ENCODE results near the gene NUP210L. TPM values are rescaled to one million over a fixed set of nuclear protein-coding genes. Genes with fewer than 3 reads are reported as not detected.

NUP210L gene
- total RNA-seq, 1 donor from 2014 or later, result 0.13 TPM

DNA sequence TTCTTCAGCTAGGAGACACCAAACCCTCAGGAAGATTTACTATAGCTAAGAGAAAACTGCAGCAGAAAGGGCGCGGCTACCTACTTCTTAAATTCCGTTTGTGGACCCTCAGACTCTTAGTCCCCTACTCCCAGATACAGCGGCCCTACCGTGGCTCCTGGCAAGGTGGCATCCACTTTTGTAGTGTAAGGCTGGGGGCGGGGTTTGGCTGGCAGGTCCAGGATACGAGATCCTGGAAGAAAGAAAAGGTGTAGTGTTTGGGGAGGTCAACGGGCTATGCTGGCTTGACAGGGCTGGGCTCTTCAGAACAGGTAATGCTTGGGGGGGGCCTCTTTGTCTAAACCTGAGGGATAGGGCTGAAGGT lies 186.9 kb downstream of the NUP210L start:
- DNase-seq (ENCODE audit: low read depth), result no peak

DNA sequence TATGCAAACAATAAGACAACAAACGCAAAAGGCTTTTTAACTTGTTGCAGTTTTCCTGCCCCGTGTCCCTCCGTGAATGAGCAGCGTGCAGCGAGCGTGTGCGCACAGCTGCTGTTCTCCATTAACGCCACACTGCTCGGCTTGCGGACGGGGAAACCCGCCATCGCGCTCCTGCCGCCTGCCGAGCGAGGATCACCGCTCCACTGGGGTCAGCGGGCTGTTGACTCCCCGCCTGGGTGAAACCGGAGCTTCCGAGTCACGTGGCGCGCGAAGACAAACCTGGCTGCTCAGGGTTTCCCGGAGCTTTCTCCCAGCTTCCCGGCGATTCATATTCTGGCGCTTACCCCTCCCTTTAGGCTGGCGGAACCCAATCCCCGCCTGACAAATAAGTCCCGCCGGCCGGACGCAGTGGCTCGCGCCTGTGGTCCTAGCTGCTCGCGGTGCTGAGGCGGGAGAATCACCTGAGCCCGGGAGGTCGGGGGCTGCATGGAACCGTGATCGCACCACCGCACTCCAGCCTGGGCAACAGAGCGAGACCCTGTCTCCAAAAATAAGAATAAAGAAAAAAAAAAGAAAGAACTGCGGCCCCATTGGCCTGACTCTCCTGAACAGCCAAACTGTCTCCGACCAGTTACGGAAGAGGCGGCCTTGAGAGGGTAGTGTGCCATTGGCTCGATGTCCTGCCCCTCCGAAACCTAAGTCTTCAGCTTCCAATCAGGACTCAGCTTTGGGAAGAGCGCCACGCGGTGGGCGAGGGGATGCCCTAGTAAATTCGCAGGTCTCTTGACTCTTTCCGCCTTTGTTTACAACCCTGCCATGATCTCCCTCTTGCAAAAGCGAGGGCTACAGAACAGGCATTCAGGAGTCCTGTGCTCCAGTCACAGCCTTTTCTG lies 187.5 kb downstream of the NUP210L start, which contains the start of gene CREB3L4:
Gene CREB3L4 (plus strand): TSS at position 796 of the 893 bp plus-strand sequence. CDS start 624 bp downstream, outside the sequence.
- peak; percentile 98 for DNase-seq (ENCODE audit: low read depth)

DNA sequence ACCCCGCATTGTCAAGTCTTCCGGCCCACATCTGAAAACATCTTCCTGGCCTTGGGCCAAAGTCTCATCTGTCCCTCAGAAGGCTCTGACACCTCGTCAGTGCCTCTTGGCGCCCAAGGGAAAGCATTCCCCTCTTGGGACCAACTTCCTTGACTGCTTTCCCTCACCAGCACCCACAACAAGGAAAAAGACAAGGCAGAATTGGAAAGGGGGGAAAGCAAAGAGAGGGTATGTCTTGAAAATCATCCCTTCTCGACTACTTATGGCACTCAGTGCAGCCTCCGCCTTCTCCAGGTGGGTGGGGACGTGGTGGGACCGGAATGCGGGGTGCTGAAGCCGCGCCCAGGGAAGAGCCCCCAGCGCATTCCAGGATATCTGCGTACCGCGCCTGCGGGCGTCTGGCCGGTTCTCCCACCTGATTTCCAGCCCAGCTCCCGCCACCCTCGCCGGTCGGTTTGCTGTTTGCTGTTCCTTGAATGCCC lies 191.0 kb downstream of the NUP210L start:
- no peak for DNase-seq (ENCODE audit: low read depth)

DNA sequence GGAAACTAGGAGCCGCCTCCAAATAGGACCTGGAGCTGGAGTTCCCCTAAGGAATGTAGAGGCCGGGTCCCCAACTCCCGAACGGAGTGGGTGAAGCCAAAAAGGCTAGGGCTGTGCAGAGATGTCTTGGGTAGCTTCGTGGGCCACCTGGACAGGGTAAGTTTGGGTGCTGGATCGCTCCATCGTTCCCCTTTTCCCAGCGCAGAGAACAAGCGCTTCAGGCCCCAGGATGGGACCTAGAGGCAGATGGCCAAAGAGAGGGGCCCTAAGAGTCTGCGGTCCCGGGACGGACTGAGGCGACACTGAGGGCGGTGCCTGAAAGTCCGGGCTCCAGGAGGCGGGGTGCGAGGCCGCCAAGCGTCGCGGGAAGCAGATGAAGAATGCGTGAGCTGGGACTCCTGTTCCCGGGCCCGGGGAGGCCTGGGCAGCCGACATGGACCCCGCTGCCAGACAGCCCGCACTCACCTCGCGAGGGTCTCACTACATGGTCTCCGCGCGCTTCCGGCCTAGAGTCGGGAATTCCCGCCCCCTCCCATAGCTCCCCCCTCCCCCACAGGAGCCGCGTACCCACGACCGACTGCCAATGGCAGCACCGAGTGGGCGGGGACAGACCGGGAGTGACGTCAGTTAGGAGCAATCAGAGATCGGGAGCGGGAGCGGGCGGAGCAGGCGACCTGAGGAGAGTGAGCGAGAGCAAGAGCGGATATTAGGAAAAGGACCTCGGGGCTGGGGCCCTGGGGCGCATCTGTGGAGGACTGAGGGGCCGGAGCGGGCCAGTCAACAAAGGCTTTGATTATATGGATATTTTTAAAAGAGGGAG lies 191.6 kb downstream of the NUP210L start, which contains the start of gene SLC39A1:
Gene SLC39A1 (minus strand): TSS at position 508 of the 820 bp plus-strand sequence. CDS start 822 bp downstream, outside the sequence.
- peak; percentile 97 for DNase-seq (ENCODE audit: low read depth)

DNA sequence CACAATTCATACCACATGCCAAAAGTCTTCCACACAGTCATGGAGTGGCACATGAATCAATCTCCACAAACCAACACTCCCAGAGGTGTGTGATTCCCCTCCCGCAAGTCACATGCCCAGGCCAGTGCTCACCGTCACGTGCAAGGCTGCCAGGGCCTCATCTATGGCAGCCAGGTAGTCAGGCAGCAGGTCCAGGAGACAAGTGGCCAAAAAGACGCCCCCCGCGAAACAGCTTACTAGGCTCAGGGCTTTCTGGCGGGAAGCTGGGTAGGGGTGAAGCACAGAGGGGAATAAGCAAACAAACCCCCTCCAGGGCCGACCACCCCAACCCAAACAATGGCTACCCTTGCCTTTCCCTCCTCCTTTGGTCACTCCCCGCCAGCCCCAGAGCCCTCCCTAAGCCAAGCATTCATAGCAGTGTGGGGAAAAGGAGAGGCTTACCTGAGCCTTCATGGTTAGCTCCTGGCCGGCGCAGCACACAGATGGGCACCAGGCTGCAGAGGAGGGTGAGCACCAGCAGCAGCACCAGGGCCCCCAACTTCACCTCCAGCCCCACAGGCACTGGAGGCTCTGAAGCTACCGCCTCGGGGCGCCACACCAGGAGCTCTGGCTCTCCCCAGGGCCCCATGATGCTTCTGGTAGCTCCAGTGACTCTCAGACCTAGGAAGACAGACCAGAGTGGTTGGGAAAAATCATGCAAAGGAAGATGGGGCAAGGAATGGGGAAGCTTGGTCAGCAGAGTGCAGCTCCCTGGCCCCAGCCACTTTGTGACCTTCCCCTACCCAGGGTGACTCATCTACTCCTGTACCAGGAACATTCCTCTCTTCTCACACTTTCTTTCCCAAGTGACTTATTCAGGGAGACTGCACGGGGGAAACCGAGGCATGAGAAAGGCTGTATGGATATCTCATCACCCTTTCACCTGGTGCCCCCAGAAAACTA lies 192.5 kb downstream of the NUP210L start:
- peak; percentile 25 for DNase-seq (ENCODE audit: low read depth)

DNA sequence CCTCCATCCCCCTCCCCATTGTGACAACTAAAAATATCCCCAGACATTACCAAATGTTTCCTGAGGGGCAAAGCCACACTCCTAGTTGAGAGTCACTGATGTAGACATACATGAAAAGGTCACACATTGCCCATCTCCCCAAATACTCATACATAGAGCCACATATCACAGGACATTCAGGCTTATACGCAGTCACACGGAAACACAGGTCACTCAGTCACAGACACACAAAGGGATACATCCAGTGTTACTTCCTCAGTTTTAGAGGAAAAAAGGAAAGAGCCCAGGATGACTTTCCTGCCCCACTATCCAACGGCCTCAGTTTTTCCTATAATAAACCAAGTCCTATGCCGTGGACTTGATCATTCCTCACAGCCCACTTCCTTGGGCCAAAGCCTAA lies 193.5 kb downstream of the NUP210L start:
- DNase-seq (ENCODE audit: low read depth), result no peak

DNA sequence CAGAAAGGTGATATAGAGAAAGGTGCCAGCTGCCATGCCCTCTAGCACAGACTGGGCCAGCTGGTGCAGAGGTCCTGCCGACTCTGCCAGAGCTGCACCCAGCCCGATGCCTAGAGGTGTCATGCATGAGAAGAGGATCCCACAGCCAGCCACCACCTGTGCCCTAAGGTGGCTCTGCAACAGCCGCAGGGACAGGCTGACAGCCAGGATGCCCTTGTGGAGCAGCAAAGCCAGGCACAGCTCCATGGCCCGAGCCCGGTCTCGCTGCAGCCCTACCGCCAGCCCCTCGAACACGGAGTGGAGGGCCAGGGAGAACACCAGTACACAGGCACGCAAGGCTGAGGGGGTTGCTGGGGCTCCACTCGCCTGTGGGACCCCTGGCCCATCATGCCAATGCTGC lies 194.7 kb downstream of the NUP210L start:
- no peak for DNase-seq (ENCODE audit: low read depth)

DNA sequence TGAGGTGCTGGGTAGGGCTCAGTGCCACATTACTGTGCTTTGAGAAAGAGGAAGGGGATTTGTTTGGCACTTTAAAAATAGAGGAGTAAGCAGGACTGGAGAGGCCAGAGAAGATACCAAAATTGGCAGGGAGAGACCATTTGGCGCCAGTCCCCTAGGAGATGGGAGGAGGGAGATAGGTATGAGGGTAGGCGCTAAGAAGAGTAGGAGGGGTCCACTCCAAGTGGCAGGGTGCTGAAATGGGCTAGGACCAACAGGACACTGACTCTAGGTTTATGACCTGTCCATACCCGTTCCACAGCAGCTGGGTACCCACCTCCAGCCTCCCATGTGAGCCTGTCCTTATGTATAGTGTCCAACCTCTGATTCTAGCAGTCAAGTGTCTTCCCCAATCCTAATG lies 195.4 kb downstream of the NUP210L start:
- no peak for DNase-seq (ENCODE audit: low read depth)

DNA sequence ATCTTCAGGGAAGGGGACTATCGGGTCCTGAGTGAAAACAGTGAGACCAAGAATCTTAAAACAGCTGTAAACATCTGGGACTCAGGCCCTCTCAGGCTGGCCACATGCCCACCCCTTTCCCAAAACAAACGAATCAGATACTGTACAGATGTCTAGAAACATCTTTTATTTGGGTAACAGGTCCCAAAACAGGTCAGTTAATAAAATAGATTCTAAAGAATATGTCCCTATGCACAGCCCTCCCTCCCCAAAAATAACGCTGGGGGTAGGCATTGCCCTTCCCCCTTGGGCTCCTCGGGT lies 196.0 kb downstream of the NUP210L start:
- no peak for DNase-seq (ENCODE audit: low read depth)

DNA sequence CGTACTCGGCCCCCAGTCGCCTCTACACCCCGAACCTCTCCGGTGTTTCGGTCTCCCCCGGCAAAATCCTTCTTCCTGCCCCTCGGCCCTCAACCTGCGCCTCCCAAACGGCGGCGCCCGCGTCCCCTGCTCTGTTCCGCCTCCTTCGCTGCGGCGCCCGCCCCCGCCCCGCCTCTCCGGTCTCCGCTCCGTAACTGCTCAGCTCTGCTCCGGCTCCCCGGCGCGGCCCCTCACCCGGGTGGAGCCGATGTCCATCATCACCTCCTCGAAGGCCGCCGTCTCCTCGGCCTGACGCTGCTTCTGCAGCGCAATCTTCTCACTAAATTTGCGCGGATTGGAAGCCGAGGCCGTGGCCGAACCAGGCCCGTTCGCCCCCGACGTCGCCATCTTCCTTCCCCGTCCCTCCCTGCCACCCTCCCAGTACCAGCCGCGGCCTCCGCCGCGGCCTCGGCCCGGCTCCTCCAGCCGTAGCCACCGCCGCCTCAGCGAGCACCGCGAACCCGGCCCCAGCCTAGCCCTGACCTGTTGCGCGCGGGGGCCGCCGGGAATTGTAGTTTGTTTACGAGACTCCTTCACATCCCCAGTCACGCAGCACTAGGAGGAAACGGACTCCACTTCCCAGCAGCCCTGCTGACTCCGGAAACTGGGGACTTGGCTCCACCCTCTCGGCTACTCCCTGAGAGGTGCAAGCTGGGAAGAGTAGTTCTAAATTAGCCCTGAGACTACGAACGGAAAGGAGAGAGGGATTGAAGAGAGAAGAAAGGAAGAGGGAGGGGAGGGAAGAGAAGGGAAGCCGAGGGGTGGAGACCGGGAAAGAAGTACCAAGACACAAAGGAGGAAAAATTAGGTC lies 196.5 kb downstream of the NUP210L start, which contains the start of gene CRTC2:
Gene CRTC2 (minus strand): TSS at position 502 of the 850 bp plus-strand sequence. CDS start 115 bp downstream, at position 387.
- peak; percentile 99 for DNase-seq (ENCODE audit: low read depth)

DNA sequence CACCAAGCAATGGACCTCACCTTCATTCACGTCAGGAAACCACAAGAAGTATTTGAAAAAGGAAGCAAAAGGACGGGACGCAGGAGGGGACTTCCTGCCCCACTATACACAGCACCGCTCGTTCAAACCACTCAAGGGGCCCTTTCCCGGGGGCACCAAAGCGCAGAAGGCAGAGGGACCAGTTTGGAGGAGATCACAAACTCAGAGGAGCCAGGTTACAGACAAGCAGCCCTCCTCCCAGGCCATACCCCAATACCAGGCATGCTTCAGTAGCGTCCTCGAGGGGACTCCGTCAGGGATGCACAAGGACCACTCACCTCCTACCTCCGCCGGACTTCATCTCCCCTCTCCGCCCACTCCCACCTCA lies 197.1 kb downstream of the NUP210L start:
- DNase-seq (ENCODE audit: low read depth), result no peak

DNA sequence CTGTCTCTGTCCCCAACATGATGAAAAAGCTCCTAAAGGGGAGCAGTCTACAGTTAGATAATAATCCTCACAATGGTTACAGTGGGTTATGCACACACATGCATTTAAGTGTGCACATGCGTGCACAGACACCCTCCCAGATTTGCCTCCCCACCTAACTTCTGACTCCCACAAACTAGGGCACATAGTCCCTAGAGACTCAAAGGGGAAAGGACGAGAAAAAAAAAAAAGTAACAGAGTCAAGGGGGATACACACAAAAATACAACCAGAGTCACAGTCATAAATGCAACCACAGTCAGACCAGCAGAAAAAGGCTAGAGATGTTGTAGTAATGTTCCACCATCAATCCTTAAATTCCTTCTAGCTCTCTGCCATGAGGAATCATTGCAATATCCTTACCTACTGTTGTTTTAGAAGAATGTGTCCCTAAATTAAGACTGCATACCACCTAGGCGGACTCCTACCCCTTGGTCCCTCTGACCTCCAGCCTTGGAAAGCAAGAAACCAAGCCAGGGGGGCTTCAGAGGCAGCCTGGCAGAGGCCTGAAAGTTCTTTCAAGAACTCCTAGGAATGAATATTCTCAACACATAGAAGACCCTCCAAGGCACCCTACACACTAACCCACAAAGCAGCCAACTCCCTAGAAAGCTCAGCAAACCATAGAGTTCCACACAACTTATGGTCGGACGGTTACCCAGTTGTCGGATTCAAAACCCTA lies 197.7 kb downstream of the NUP210L start:
- no peak for DNase-seq (ENCODE audit: low read depth)

DNA sequence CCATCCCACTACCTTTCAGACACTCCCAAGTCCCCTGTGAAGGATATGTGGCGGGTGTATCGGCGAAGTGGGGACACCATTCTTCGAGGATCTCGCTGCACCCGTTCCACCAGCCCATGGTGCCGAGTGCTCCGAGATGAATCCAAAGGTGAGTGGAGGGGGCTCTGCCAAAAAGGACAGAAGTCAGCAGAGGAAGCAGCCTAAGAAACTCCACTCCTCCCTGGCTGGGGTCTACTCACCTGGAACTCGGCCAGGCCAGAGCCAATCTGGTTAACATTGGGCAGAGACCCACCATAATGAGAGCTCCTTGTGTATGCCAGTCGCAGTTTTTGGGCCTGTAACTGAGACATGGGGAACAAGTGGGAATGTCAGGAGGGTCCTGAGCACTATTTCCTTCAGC lies 200.0 kb downstream of the NUP210L start:
- DNase-seq (ENCODE audit: low read depth), result no peak

DNA sequence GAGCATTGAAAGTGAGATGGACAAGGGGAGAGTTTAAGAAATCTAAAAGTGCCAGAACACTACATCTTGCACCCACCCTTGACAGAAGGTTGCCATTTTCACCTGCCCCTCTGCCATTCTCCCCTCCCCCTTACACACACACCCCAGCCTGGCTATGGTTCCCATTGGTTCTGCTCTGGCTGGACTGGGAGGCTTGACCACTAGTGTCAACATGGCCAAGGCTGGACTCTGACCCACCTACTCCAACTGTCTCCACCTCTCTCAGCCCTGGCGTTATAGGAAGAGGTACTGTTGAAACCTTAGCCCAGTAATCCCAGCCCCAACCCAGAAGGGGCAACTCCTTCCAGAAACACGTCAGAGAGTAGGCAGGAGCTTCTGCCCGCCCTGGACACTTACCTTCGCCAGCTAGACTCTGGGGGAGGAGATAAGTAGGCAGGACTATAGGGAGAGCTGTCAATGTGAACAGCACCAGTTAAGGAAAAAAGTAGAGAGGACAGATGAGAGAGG lies 201.0 kb downstream of the NUP210L start:
- DNase-seq (ENCODE audit: low read depth), result no peak

DNA sequence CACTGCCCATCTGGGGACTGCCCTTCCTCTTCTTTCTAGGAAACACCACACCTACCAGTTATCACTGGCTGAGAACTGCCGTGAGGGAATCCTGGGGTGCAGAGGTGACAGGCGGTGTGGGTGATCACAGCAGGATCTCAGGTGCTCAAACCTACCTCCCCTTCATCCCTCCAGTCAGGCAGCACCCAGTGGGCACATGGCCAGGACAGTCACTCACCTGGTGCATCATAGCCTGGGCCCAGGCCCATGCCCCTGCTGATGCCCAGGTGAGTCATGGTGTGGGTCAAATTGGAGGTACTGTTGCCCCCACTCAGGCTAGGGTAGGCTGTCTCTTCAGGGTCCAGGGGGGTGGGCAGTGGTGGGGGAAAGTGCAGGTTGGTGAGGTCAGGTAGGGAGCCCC lies 203.1 kb downstream of the NUP210L start:
- DNase-seq (ENCODE audit: low read depth), result no peak

DNA sequence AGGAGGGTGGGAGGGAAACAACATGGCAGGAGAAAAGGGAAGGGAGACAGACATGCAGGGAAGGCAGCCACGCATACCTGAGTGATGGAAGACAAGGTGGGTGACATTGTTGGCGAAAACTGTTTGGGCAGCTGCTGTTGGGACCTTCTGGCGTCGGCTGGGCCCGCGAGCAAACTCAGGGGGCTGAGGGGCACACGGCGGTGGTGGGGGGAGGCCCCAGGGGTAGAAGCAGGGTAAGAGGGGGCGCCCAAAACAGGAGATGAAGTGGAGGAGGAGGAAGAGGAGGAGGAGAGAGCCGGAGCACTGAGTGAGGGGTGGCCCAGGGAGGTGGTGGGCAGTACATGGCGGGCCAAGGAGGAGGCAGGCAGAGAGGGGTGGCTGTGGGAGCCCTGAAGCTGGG lies 203.7 kb downstream of the NUP210L start:
- DNase-seq (ENCODE audit: low read depth), result no peak

DNA sequence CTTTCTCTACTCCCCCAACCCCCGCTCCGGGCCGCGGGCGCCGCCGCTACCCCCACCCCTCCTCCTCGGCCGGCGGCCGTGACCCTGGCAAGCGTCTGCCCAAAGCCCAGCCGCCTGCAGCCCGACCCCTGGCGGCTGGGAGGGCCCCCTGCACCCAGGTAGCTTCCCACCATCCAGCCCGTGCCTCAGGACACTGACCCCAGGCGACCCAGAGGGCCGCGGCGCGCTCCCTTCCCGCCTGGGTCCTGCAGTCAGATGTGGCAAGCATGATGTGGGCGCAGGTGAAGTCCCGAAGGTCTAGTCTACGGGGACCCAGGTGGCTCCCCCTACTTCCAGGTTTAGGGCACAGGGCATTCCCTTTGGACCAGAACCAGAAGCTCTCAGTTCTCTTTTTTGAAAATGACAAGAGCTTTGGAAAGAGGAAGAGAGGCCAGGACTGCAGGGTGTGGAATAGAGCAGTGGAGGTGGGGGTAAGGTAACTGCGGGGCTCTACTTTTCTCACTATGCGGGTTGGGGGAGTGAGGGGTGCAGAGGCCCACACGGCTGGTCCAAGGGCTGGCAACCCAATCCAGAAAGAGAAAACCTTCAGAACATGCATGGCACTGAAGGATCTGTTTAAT lies 208.1 kb downstream of the NUP210L start, which contains the start of gene DENND4B:
Gene DENND4B (minus strand): TSS at position 97 of the 620 bp plus-strand sequence. CDS start 2,344 bp downstream, outside the sequence.
- DNase-seq (ENCODE audit: low read depth), result peak; percentile 84
